ENCODE measurements around the gene URB2.

DNA sequence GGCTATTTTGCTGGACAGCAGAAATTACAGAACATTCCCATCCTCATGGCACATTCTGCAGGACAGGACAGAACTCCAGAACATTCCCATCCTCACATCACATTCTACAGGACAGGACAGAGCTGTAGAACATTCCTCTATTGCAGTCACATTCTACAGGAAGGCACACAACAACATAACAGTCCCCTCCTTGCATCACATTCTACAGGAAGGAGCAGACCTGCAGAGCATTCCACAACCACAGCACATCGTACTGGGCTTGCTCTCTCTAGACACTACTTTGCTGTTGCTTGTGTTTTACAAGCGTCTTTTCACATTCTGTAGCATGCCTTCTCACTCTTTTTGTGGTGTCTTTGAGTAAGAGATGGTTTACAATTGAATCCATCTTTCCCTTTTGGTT, 40.7 kb upstream of the URB2 start:
- TF ChIP-seq CTCF (IDR thresholded peaks at IDR 0.05; ENCODE audit: low read depth, low read length, missing input control) (no peak), ZBTB33 (IDR thresholded peaks at IDR 0.05) (no peak), TAF1 (conservative IDR thresholded peaks at IDR 0.05) (no peak), GABPA (IDR thresholded peaks at IDR 0.05 in 1 of 2, conservative IDR thresholded peaks at IDR 0.05 in 1 of 2) (no peak), RAD21 (IDR thresholded peaks at IDR 0.05) (no peak), RXRA (IDR thresholded peaks at IDR 0.05) (no peak), YY1 (IDR thresholded peaks at IDR 0.05) (no peak)
- TF ChIP-seq, protein P1, sequence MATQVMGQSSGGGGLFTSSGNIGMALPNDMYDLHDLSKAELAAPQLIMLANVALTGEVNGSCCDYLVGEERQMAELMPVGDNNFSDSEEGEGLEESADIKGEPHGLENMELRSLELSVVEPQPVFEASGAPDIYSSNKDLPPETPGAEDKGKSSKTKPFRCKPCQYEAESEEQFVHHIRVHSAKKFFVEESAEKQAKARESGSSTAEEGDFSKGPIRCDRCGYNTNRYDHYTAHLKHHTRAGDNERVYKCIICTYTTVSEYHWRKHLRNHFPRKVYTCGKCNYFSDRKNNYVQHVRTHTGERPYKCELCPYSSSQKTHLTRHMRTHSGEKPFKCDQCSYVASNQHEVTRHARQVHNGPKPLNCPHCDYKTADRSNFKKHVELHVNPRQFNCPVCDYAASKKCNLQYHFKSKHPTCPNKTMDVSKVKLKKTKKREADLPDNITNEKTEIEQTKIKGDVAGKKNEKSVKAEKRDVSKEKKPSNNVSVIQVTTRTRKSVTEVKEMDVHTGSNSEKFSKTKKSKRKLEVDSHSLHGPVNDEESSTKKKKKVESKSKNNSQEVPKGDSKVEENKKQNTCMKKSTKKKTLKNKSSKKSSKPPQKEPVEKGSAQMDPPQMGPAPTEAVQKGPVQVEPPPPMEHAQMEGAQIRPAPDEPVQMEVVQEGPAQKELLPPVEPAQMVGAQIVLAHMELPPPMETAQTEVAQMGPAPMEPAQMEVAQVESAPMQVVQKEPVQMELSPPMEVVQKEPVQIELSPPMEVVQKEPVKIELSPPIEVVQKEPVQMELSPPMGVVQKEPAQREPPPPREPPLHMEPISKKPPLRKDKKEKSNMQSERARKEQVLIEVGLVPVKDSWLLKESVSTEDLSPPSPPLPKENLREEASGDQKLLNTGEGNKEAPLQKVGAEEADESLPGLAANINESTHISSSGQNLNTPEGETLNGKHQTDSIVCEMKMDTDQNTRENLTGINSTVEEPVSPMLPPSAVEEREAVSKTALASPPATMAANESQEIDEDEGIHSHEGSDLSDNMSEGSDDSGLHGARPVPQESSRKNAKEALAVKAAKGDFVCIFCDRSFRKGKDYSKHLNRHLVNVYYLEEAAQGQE (IDR thresholded peaks at IDR 0.05): no peak
- TF ChIP-seq, protein P2, sequence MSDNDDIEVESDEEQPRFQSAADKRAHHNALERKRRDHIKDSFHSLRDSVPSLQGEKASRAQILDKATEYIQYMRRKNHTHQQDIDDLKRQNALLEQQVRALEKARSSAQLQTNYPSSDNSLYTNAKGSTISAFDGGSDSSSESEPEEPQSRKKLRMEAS (IDR thresholded peaks at IDR 0.05): no peak

All from liver (tissue), 3 donors.